Activated T-helper 1 cell treated with Interleukin-2 at 50 U/mL for 16 hours (primary cell): ENCODE results near the gene CORO2B.

Source experiments
- DNase-seq: peaks from one replicate; pipeline ENCODE4 v3.0.0-alpha.2; 2020; ENCODE audit warnings: low read depth

Gene CORO2B

DNA sequence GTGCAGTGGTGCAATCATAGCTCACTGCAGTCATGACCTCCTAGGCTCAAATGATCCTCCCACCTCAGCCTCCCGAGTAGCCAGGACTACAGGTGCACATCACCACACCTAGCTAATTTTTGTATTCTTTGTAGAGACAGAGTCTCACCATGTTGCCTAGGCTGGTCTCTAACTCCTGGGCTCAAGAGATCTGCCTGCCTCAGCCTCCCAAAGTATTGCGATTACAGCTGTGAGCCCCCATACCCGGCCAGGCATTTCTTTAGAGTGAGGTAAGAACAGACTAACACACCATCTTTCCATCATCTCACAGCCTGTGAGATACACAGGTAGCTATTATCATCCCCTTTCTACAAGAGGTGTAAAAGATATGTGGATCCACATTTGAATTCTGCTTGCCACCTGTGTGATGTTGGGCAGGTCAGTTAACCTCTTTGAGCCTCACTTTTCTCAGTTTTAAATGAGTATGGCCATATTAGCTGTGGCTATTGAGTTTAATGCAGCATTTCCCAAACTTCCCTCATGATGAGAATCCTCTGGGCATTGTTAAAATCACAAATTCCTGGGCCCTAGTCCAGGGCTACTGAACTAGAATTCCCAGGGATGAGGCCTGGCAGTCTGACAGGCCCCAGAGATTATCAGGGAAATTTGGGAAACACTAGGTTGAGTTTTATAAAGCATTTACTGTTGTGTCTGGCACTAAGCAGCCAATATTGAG is 195.9 kb downstream of the CORO2B start:
- DNase-seq, result no peak

DNA sequence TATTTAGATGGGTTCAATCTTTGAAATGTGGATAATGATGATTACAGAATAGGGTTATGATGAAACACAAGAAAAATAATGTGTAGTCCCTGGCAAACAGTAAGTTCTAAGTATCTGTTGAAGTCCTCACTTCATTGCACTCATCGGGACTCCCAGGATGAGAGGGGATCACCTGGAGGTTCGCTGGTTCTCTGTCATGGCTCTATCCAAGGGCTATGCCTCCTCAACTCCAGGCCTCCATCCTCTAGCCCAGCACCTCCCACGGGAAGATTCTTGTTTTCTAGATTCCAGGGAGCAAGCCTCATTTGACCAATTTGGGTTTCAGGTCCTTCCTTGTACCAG is 196.4 kb downstream of the CORO2B start:
- no peak for DNase-seq

DNA sequence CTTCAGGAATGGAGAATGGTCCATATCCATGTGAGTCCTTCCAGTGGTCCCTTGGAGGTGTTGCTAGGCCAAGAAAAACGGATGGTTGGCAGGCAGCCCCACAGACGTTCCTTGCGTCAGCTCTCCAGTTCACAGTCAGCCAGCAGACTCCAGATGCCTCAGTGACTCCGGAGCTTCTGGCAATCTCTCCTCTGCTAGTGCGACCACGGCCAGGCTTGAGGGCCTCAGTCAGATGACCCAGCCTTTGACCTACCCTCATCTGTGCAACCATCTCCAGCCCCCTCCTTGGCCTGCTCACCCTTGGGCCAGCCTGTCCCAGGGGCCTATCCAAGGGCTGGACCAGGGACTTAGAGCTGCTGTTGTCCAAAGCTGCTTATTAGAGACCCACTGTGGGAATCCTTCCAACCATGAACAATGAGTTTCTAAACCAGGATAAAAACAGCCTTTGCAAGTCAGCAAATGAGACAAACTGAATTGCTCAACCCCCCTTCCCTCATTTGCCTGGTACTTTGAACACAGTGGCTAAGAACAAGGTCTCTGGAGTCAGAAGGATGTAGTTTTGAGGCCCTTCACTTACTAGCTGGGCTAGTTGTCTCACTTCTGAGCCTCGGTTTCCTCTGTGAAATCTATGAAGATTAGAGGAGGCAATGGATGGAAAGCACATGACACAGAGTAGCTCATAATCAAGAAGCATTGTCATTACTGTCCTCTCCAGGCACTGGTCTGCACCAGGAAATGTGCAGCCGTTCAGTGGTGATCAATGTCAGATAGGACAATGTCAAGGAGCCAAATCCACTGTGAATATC is 197.1 kb downstream of the CORO2B start:
- no peak for DNase-seq

DNA sequence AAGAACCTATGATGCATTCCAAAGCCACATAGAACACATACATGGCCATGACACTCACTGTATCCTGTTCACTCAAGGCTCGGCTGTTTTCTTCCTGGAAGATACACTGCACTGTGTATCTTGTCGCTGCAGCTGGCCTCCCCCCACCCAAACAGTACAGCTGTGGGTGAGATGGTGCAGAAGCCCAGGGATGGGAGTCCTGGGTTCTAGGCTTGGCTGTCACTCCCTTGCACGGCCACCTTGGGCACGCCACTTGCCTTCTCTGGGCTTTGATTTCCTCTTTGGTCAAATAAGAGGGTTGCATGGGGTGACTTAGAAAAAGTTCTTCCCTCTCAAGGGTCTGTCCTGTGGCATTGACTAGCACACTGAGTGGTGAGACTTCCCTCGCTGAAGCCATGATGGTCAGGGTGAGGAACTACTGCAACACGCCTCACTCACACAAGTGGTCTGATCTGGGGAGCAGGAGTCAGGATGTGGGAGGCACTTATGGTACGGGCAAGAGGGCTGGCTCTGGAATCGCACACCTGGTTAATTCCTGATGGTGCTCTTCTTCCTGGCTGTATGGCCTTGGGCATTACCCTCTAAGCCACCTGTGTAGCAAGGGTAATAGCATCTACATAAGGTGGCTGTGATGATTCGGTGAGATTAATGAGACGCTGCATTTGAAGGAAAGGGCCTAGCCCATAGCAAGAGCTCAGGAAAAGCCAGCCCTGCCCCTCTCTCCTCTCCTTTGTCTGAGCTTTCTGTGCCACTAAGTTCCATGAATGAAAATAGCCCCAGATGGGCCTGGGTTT is 197.9 kb downstream of the CORO2B start:
- no peak for DNase-seq
